BE2C (cell line): Measurements from ENCODE around the gene ADCY6.

Experiments
- DNase-seq: peaks from one replicate; pipeline ENCODE4 v3.0.0-alpha.2; 2020
- H3K27me3 ChIP-seq: fragments of 250-450 bp; sonication (Bioruptor Pico); 2 replicates; pipeline ENCODE4 v1.5.1; 2020; ENCODE audit warnings: mild to moderate bottlenecking
- H3K36me3 ChIP-seq: fragments of 250-450 bp; sonication (Bioruptor Pico); 2 replicates; pipeline ENCODE4 v1.5.1; 2020; ENCODE audit warnings: mild to moderate bottlenecking
- H3K4me1 ChIP-seq: fragments of 250-450 bp; sonication (Bioruptor Pico); 2 replicates; pipeline ENCODE4 v1.5.1; 2020
- H3K4me3 ChIP-seq: 2 replicates; pipeline ENCODE4 v1.5.1; 2011; ENCODE audit warnings: low read depth, low read length
- H3K9me3 ChIP-seq: fragments of 250-450 bp; sonication (Bioruptor Pico); 2 replicates; pipeline ENCODE4 v1.5.1; 2020
- CTCF ChIP-seq: IDR thresholded peaks from 2 replicates; pipeline ENCODE4 v1.5.1; 2012; ENCODE audit warnings: mild to moderate bottlenecking, low read depth, low read length

ADCY6 gene

DNA sequence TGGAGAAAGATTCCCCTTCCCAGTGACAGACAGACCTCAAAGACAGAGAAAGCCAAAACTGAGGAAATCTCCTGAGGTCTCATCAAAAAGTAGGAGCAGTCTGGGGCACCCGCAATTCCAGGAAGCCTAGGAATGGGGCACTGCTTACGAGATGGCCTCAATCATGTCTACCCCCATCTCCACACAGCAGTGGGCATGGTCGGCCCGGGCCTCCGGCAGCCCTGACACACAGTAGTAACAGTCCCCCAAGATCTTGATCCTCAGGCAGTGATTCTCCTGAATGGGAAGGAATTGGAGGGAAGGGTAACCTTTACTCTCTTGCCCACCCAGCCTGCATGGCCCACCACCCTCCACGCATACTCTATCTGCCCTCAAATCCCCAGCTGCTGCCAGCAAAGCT, 11.9 kb downstream of the ADCY6 start:
- peaks cover 4% of the 10 kb centered on the region; the same call in 1 of the 2 replicates for H3K4me1 ChIP-seq
- H3K27me3 ChIP-seq: no peaks in the 10 kb centered on the region
- no peak for DNase-seq
- TF ChIP-seq CTCF: no peak
- H3K4me3 ChIP-seq: no peak overlapping the region
- no peaks in the 10 kb centered on the region for H3K36me3 ChIP-seq
- no peaks in the 10 kb centered on the region for H3K9me3 ChIP-seq

- H3K36me3 ChIP-seq: no peaks in the 10 kb centered on the region
- no peak for DNase-seq
- H3K9me3 ChIP-seq: no peaks in the 10 kb centered on the region
- no peaks in the 10 kb centered on the region for H3K27me3 ChIP-seq
- H3K4me1 ChIP-seq: peaks cover 4% of the 10 kb centered on the region; the same call in 1 of the 2 replicates
- H3K4me3 ChIP-seq: no peak overlapping the region
- no peak for TF ChIP-seq CTCF
These were observed 12.8 kb downstream of the ADCY6 start for GRCh38 chr12:48775991-48776649.

DNA sequence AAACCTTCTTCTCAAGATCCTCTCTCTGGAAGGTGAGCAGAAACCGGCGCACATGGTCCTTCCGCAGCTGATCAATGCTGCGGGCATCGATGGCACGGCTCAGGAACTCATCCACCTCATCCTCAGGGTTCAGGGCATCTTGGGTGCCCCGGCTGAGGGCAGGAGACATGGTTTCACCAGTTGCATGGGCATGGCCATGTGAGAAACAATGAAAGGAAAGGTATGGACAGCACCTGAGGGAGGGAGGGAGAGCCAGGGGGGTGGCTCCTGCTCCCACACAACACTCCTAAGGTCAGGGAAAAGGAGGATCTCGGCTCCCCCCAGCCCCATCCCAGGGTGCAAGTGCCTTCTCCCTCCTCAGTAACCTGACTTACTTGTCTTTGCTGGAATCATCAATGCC, 13.6 kb downstream of the ADCY6 start:
- H3K36me3 ChIP-seq: no peaks in the 10 kb centered on the region
- H3K4me3 ChIP-seq: no peak overlapping the region
- no peaks in the 10 kb centered on the region for H3K27me3 ChIP-seq
- no peak for DNase-seq
- peaks cover 4% of the 10 kb centered on the region; the same call in 1 of the 2 replicates for H3K4me1 ChIP-seq
- H3K9me3 ChIP-seq: no peaks in the 10 kb centered on the region
- no peak for TF ChIP-seq CTCF

DNA sequence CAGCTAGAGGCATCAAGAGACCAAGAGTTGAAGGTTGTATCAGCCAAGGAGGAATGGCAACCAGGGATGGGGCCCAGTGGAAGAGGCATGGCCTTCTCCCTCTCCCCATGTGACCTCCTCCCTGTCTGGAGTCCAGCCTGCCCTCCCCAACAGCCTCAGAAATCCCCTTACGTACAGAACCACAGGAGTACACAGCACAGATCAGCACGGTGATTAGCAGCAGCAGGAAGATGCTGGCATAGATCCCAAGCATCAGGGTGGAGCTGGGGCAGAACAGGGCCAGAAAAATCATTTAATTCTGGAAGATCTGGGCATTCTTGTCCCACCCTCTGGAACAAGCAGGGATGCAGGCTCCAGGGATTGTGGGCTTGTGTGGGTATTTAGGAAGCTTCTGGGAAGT, 14.4 kb downstream of the ADCY6 start:
- no peaks in the 10 kb centered on the region for H3K36me3 ChIP-seq
- no peaks in the 10 kb centered on the region for H3K9me3 ChIP-seq
- no peak overlapping the region for H3K4me3 ChIP-seq
- no peak for TF ChIP-seq CTCF
- H3K27me3 ChIP-seq: no peaks in the 10 kb centered on the region
- peaks cover 4% of the 10 kb centered on the region; the same call in 1 of the 2 replicates for H3K4me1 ChIP-seq
- no peak for DNase-seq

GRCh38 chr12:48773686-48774085, 15.2 kb downstream of the ADCY6 start:
- DNase-seq: no peak
- no peaks in the 10 kb centered on the region for H3K36me3 ChIP-seq

More at GRCh38 chr12:48773686-48774085, 15.2 kb downstream of the ADCY6 start:
- Histone ChIP-seq H3K4me3 (no peak overlapping the region), H3K9me3 (no peaks in the 10 kb centered on the region), H3K4me1 (peaks cover 4% of the 10 kb centered on the region; the same call in 1 of the 2 replicates), H3K27me3 (no peaks in the 10 kb centered on the region)
- no peak for TF ChIP-seq CTCF
